HG03520 (cell line): ENCODE measurements around the gene TRMT6.

Source experiments
- ATAC-seq: cut with Tn5 transposase; IDR thresholded peaks from one replicate; pipeline ENCODE4 v1.9.1; 2021; ENCODE audit warnings: mild to moderate bottlenecking, moderate library complexity; ENCODE audit not compliant: unreplicated experiment

The TRMT6 gene

DNA sequence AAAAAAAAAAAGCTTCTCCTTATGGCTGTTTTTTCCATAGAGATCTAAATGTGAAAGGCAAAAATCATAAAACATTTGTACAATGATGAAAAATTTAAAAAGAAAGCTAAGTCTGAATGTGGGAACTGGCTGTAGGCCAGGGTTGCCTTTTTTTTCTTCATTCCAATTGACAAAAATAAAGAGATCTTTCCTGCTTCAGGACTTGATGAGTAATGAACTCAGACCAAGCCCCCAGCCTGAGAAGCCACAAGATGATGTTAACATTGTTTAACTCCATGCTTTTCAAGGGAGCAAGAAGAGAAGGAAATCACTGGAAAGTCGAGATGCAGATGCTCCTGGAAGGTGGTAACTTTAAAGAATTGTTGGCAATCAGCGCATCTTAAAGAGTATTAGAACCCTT, 41.4 kb downstream of the TRMT6 start:
- ATAC-seq = no peak

DNA sequence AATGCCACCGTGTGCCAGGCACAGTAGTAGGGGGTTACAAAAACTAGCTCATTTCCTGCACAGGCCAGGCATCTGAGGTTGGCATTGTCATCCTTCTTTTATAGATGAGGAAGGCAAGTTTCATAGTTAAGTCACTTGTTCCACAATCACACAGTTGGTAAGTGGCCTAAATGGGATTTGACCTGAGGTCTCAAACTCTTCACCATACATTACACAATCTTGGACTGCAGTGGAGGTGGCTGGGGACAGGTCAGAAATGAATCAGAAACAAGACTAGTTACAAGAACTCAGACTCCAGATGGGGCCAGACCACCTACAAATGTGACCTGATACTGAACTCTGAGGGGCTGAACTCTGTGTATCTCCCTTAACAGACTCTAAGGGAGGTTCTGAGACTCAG, 49.4 kb downstream of the TRMT6 start:
- ATAC-seq = no peak

DNA sequence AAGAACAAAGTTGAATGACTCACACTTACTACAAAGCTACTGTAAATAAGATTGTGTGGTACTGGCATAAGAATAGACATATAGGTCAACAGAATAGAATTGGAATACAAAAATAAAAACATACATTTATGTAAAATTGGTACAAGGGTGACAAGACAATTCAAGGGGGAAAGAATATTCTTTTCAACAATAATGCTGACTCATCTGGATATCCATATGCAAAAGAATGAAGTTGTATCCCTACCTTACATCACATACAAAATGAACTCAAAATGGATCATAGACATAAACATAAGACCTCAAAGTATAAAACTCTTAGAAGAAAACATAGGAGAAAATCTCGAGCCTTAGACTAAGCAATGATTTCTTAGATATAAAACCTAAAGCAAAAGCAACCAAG, 50.9 kb downstream of the TRMT6 start:
- ATAC-seq = no peak

DNA sequence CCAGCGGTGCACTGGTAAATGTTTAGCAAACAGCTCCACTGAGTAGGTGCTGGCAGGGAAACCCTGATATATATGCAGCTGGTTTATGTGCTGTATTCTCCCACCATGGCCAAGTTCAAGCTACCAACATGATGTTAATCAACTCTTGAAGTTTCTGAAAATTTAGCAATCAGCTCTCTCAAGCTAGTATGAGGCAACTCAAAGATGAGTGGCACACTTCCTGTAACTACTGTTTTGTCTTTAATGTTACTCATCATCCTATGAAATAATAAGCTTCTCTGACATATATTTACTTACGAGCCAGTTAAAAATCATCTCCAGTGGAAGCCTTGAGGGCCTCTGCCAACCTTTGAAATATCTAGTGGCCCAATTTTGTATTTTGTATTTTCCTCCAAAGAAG, 54.7 kb downstream of the TRMT6 start:
- ATAC-seq = no peak

DNA sequence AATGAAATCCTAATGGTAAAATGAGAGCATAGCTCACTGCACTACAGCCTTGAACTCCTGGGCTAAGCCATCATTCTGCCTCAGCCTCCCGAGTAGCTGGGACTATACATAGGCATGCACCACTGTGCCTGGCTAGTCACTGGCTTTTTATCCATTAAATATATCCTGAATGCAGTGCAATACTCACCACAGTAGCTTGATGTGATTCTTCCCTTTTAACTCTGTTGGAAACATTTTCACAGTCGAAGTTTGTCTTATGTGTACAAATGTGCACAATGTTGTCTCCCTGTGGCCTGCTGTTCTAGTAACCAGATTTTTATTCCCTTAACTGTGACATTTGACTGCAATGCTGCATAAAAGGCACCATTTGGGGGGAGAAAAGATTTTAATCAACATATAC, 56.7 kb downstream of the TRMT6 start:
- ATAC-seq = no peak

DNA sequence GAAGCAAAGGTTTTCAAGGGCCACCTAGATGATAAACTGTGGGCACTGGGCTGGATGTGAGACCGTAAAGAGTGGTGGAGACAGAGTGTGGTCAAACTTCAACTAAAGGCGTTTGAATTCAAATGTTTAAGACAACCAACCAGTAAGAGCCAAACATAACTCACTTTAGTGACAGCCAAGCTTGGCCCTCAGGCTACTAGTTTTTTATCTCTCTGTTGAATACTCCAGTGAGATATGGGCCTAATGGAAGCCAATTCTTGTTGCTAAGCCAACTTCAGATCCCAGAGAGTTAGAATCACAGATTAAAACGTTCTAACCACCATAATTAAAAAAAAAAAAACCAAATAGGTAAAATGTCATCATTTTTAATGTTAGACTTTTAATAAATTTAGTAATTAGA, 57.3 kb downstream of the TRMT6 start:
- ATAC-seq = no peak

DNA sequence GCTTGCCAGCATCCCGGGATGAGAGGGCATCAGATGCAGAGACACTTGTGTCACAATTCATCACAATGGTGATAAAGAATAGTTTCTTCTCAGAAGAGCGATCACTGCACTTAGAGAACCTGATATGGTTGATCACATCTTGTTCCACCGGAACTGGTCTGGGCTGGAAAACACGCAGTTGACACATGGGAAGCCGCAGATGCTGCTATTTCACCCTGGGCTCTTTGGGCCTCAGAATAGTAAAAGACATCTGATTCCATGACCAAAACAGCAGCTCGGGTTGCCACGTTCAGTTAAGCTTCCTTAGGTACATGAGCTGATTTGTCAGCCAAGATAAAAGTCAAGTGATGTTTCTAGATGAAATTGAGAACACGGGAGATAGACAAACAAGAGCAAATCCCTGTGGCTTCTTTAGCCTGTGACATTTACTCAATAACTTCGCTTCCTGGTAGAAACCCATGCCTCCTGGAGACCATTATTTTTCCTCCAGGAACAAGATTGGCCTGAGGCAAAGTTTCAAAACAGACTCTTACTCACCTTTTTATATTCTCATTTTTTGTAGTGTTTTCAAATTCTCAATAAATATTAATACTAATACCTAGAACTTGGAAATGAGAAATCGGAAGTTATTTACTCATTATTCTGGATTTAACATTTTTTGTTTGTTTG, 59.4 kb downstream of the TRMT6 start:
- no peak for ATAC-seq

DNA sequence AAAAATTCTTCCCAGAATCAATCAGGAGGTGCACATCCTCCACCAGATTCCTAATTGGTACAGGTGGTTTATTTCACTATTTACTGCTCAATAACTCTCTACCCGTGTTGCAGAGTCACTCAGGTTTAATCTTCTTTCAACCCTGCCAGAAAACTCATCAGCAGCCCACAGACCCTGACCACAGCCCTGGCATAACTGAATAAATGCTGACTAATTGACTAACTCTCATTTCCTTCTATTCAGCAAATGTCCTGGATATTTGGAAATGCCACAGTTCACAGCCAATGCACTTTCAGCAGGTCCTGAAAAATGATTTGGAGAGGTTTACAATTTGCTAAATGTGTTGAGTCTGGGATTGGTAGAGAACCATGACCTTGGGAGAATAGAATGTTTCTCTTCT, 62.3 kb downstream of the TRMT6 start:
- no peak for ATAC-seq

DNA sequence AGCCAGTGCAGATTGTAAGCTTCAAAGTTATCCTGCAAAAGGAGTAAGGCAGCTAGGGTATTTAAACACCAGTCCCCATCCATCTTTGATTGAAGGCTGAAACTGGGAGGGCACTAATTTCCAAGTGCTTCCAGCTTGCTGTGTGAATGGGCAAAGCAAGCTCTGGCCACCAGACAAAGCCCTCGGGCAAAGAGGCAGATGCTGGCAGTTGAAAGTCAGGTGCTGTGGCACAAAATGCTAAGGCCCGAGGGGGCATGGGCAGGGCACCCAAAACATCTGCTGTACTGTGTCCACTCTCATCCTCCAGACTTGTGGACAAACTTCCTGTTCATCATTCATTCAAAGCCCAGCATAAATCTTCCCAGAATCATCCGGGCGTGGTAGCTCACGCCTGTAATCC, 62.9 kb downstream of the TRMT6 start:
- no peak for ATAC-seq
